DMS 273 (cell line): Measurements from ENCODE around the gene NUDC.
"Not testable (repeated sequence)": the region's sequence is repeated elsewhere in the genome, so short reads cannot be mapped to it uniquely, and the experiment has no call there.

Source experiments
- DNase-seq: peaks from one replicate; lab custom pipeline; 2025; ENCODE audit not compliant: unreplicated experiment; lab: John Stamatoyannopoulos, UW

Gene NUDC

GRCh38 chr1:26911399-26912146 lies 10.0 kb upstream of the NUDC start:
- DNase-seq, result no peak

DNA sequence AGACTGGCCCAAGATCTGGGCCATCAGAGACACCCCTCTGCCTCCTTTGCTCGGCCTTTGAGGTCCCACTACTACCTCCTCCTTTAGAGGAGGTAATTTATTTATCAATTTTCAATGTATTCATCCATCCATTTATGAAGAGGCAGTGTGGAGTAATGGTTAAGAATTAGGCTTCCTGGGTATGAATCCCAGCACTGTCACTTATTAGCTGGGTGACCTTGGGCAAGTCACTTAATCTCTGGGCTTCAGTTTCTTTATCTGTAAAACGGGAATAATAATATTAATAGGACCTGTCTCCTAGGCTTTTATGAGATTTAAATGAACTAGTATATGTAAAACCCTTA lies 9.4 kb upstream of the NUDC start:
- no peak for DNase-seq

- no peak for DNase-seq
These were observed 8.2 kb upstream of the NUDC start for GRCh38 chr1:26913389-26913753.

DNA sequence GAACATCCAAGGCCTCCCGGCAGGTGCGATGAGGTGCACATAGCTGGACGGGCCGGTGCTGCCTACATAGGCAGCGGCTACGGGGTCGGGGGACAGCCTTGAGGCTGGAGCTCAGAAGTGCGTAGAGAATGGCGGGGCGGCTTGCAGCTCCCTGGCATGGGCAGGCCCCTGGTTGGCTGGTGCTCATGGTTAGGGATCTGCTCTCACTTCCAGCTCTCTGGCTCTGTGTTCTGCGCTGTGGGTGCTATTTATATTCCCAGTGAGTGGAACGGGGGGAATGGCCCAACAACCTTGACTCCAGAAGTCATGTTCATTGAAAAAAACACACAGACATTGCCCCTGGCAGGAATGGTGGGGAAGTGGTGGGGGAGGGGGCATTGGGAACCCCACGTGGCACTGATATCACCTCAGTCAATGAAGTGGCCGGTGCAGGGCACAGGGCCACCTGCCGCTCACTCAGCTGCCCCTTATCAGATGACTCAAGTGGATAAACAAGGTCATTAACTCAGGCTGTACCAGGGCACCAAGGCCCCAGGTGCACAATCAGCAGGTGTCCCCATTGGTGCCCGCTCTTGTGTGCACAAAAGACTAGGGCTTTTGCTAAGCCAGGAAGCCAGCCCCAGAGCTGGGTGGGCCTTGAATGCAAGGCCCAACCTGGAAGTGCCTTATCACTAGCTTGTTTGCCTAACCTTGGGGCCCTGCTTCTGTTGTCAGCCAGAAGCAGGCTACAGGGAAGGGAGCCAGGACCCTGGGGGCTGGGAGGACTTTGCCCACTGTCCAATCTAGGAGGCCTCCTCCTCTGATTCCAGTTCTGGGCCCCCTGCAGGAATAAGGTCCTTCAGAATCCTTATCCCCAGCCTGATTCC lies 7.6 kb upstream of the NUDC start, which contains the start of gene NR0B2:
NR0B2 (minus strand) TSS at position 222 of the 866 bp plus-strand sequence; CDS start at position 187, 35 bp downstream.
- peak; percentile 73 for DNase-seq

GRCh38 chr1:26915204-26915842 lies 6.2 kb upstream of the NUDC start:
- peak; percentile 54 for DNase-seq

DNA sequence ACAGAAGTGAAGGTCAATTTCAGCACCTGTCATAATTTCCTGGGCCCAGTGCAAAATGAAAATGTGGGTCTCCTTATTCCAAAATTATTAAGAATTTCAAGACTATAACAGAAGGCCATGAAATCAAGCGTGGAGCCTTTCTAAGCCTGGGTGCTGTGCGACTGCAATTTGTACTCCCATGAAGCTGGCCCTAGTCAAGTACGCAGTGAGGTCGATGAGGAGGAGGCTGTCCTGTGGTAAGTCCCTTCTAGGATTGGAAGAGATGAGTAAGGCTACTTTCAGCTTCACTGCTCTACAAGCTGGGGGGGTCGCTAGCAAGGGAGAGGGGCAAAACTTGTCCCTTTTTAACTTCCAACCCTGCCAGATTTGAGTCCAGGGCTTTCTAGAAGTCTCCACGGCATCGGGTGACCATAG lies 410 bp upstream of the NUDC start:
- DNase-seq, result no peak

- no peak for DNase-seq
These were observed 837 bp downstream of the NUDC start for GRCh38 chr1:26922431-26922729.

GRCh38 chr1:26922901-26923300 lies 1.4 kb downstream of the NUDC start:
- DNase-seq, result no peak

DNA sequence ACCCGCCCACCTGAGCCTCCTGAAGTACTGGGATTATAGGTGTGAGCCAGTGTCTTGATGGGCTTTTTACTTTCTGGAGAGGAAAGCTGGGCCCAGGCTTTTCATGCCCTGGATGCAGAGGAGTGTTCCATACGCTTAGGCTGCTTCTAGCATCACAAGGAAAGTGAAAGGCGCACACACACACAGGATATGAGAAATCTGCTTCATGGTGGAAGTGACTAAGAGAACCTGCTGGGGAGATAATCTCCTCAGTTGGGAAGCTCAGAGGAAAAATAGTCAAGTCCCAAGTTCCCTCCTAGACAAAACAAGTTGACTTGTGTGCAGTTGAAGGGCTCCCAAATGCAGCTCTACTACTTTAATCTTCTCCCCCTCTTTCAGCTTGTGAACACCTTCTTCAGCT lies 2.2 kb downstream of the NUDC start:
- no peak for DNase-seq

DNA sequence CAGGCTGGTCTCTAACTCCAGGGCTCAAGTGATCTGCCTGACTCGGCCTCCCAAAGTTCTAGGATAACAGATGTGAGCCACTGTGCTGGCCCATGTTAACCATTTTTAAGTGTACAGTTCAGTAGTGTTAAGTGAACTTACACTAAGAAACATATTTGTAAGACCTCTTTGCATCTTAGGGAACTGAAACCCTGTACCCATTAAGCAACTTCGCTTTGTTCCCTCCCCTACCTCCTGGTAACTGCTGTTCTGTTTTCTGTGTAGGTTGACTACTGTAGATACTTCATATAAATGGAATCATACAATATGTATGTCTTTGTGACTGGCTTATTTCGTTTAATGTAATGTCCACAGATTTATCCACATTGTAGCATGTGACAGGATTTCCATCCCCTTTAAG lies 11.0 kb downstream of the NUDC start:
- DNase-seq, result no peak

GRCh38 chr1:26936823-26937222 lies 15.3 kb downstream of the NUDC start:
- no peak for DNase-seq

- DNase-seq, result no peak
These were observed 16.6 kb downstream of the NUDC start for GRCh38 chr1:26938004-26938658.

DNA sequence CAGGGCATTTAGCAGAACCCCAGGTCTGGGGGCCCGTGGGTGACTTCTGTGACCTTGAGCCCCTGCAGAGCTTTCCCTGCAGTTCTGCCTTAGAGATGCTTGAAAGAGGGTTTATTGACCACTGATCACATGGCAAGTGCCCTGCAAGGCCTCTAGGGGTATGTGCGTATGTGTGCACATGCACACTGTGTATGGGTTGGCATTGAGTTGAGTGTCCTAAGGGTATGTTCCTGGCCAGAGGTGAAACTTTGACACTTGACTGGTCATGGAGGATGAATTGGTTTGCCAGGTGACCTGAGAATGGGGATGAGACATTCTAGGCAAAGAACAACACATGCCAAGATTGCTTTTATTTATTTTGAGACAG lies 17.1 kb downstream of the NUDC start:
- DNase-seq, result no peak

GRCh38 chr1:26941311-26941710 lies 19.8 kb downstream of the NUDC start:
- DNase-seq, result no peak

GRCh38 chr1:26942656-26943055 lies 21.1 kb downstream of the NUDC start:
- no peak for DNase-seq

- DNase-seq, result no peak
These were observed 23.6 kb downstream of the NUDC start for GRCh38 chr1:26945138-26945537.

- no peak for DNase-seq
These were observed 24.2 kb downstream of the NUDC start for GRCh38 chr1:26945728-26946127.

- no peak for DNase-seq
These were observed 24.7 kb downstream of the NUDC start for GRCh38 chr1:26946270-26946669.

GRCh38 chr1:26948725-26949057 lies 27.1 kb downstream of the NUDC start:
- DNase-seq, result not testable (repeated sequence)

- no peak for DNase-seq
These were observed 27.9 kb downstream of the NUDC start for GRCh38 chr1:26949266-26949925.

GRCh38 chr1:26949926-26950319 lies 28.4 kb downstream of the NUDC start:
- no peak for DNase-seq
